ENCODE data around the gene NCAM1.

Gene NCAM1

GRCh38 chr11:113242767-113243397, 281.7 kb downstream of the NCAM1 start:
- H3K79me2 ChIP-seq (ENCODE audit: insufficient read depth, low read length): no peaks in the 10 kb centered on the region
- no peaks in the 10 kb centered on the region for H4K20me1 ChIP-seq (ENCODE audit: low read depth, low read length)
- no peaks in the 10 kb centered on the region for H3F3A ChIP-seq (ENCODE audit: insufficient read depth)
- H3K4me3 ChIP-seq (ENCODE audit: insufficient read depth, low read length, poor library complexity, severe bottlenecking): no peak overlapping the region
- H3K9me2 ChIP-seq (replicated peaks; ENCODE audit: insufficient read depth, low read length): no peaks in the 10 kb centered on the region
- H3K36me3 ChIP-seq (ENCODE audit: low read length): no peaks in the 10 kb centered on the region
- TF ChIP-seq EZH2phosphoT487 (conservative IDR thresholded peaks at IDR 0.05; ENCODE audit: low read length) (no peak), CTCF (IDR thresholded peaks at IDR 0.05; ENCODE audit: insufficient read depth, low read length, poor library complexity, severe bottlenecking) (no peak)
- no peak overlapping the region for H3K9ac ChIP-seq (ENCODE audit: low read length)
- no peak overlapping the region for H2AFZ ChIP-seq (ENCODE audit: low read depth, low read length, severe bottlenecking)
- no peak overlapping the region for H3K4me2 ChIP-seq (ENCODE audit: low read depth, low read length, poor library complexity, severe bottlenecking)
- no peaks in the 10 kb centered on the region for H3K27me3 ChIP-seq (ENCODE audit: low read length)
- no peaks in the 10 kb centered on the region for H3K9me3 ChIP-seq (ENCODE audit: insufficient read depth, low read length)
- H3K27ac ChIP-seq (ENCODE audit: low read depth, low read length): no peak overlapping the region

GRCh38 chr11:113243696-113244095, 282.5 kb downstream of the NCAM1 start:
- H3K27ac ChIP-seq (ENCODE audit: low read depth, low read length): no peak overlapping the region
- no peaks in the 10 kb centered on the region for H3K36me3 ChIP-seq (ENCODE audit: low read length)
- no peaks in the 10 kb centered on the region for H3K79me2 ChIP-seq (ENCODE audit: insufficient read depth, low read length)
- H3F3A ChIP-seq (ENCODE audit: insufficient read depth): no peaks in the 10 kb centered on the region
- TF ChIP-seq EZH2phosphoT487 (conservative IDR thresholded peaks at IDR 0.05; ENCODE audit: low read length) (no peak), CTCF (IDR thresholded peaks at IDR 0.05; ENCODE audit: insufficient read depth, low read length, poor library complexity, severe bottlenecking) (no peak)
- H3K27me3 ChIP-seq (ENCODE audit: low read length): no peaks in the 10 kb centered on the region
- H3K9me2 ChIP-seq (replicated peaks; ENCODE audit: insufficient read depth, low read length): no peaks in the 10 kb centered on the region
- H3K9me3 ChIP-seq (ENCODE audit: insufficient read depth, low read length): no peaks in the 10 kb centered on the region
- no peak overlapping the region for H2AFZ ChIP-seq (ENCODE audit: low read depth, low read length, severe bottlenecking)
- no peak overlapping the region for H3K4me2 ChIP-seq (ENCODE audit: low read depth, low read length, poor library complexity, severe bottlenecking)
- H4K20me1 ChIP-seq (ENCODE audit: low read depth, low read length): no peaks in the 10 kb centered on the region
- no peak overlapping the region for H3K4me3 ChIP-seq (ENCODE audit: insufficient read depth, low read length, poor library complexity, severe bottlenecking)
- no peak overlapping the region for H3K9ac ChIP-seq (ENCODE audit: low read length)

- Histone ChIP-seq H3K36me3 (ENCODE audit: low read length) (no peaks in the 10 kb centered on the region), H3K9ac (ENCODE audit: low read length) (no peak overlapping the region), H3K79me2 (ENCODE audit: insufficient read depth, low read length) (no peaks in the 10 kb centered on the region), H4K20me1 (ENCODE audit: low read depth, low read length) (no peaks in the 10 kb centered on the region), H3K27ac (ENCODE audit: low read depth, low read length) (no peak overlapping the region), H3F3A (ENCODE audit: insufficient read depth) (no peaks in the 10 kb centered on the region), H3K4me3 (ENCODE audit: insufficient read depth, low read length, poor library complexity, severe bottlenecking) (no peak overlapping the region), H3K9me2 (replicated peaks; ENCODE audit: insufficient read depth, low read length) (no peaks in the 10 kb centered on the region), H3K27me3 (ENCODE audit: low read length) (no peaks in the 10 kb centered on the region), H3K4me2 (ENCODE audit: low read depth, low read length, poor library complexity, severe bottlenecking) (no peak overlapping the region), H3K9me3 (ENCODE audit: insufficient read depth, low read length) (no peaks in the 10 kb centered on the region), H2AFZ (ENCODE audit: low read depth, low read length, severe bottlenecking) (no peak overlapping the region)
- TF ChIP-seq CTCF (IDR thresholded peaks at IDR 0.05; ENCODE audit: insufficient read depth, low read length, poor library complexity, severe bottlenecking): no peak
- no peak for TF ChIP-seq EZH2phosphoT487 (conservative IDR thresholded peaks at IDR 0.05; ENCODE audit: low read length)
Observed at GRCh38 chr11:113245216-113245615, 284.0 kb downstream of the NCAM1 start.

All from SU-DHL-6 (cell line).